Subcutaneous adipose tissue (tissue), 4 donors: ENCODE data around the gene DMPK. TPM values are rescaled to one million over a fixed set of nuclear protein-coding genes. Genes with fewer than 3 reads are reported as not detected.

Experiments used
- total RNA-seq, 4 donors: library from RNA; depleted of rRNA; stranded (reverse); fragments of >200 nt; gene quantifications; one replicate each; pipeline ENCODE4 v1.1.0, GENCODE V29; 2016
- TF ChIP-seq, protein P1 (sequence below): fragments of 450-650 bp; IDR thresholded peaks from one replicate; pipeline ENCODE4 v1.5.1; 2016; ENCODE audit warnings: low read depth, mild to moderate bottlenecking, control low read depth, antibody characterized with exemption, moderate library complexity

DMPK gene
- total RNA-seq, 4 donors from 2014 or later: 7.0 to 39.2 (median 18.6) TPM

DNA sequence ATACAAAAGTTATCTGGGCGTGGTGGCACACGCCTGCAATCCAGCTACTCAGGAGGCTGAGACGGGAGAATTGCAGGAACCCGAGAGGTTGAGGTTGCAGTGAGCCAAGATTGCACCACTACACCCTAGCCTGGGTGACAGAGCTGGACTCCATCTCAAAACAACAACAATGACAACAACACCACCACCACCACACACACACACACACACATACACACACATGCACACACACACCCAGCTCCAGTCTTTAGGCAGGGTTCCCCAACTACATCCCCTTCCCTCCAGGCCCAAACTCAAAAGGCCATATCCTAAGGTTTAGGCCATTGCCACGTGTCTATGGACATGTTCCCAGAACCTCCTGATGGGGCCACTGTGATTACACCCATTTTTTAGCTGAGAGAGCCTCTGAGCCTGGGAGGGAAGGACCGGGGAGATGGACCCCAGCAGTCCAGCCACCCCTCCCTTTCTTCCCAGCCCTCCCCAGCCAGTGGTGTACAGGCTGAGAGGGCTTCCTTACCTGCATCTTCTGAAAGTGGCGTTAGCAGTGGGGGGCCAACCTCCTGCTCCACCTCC, 19.4 kb upstream of the DMPK start:
- TF ChIP-seq, protein P1, sequence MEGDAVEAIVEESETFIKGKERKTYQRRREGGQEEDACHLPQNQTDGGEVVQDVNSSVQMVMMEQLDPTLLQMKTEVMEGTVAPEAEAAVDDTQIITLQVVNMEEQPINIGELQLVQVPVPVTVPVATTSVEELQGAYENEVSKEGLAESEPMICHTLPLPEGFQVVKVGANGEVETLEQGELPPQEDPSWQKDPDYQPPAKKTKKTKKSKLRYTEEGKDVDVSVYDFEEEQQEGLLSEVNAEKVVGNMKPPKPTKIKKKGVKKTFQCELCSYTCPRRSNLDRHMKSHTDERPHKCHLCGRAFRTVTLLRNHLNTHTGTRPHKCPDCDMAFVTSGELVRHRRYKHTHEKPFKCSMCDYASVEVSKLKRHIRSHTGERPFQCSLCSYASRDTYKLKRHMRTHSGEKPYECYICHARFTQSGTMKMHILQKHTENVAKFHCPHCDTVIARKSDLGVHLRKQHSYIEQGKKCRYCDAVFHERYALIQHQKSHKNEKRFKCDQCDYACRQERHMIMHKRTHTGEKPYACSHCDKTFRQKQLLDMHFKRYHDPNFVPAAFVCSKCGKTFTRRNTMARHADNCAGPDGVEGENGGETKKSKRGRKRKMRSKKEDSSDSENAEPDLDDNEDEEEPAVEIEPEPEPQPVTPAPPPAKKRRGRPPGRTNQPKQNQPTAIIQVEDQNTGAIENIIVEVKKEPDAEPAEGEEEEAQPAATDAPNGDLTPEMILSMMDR: no peak

DNA sequence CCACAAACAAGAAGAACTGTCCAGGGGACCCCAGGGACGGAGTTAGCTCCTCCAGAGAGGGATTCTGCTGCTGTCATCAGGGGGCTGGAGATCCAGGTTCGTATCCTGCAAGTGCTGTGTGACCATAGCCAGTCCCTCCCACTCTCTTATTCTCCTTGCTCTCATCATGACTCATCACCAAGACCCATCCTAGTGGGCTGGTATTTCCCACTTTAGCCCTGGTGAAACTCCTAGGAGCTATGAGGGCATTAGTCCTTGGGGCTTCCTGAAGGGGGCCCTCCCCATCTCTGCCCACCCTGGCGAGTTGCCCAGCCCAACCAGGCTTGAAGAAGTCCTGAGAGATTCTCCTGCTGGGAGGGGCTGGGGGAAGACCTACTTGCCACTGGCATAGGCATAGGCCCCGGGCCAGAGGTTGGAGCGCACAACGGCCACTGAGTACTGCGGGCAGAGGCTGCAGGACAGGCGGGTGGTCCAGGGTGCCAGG, 17.8 kb upstream of the DMPK start:
- TF ChIP-seq, protein P1: no peak

DNA sequence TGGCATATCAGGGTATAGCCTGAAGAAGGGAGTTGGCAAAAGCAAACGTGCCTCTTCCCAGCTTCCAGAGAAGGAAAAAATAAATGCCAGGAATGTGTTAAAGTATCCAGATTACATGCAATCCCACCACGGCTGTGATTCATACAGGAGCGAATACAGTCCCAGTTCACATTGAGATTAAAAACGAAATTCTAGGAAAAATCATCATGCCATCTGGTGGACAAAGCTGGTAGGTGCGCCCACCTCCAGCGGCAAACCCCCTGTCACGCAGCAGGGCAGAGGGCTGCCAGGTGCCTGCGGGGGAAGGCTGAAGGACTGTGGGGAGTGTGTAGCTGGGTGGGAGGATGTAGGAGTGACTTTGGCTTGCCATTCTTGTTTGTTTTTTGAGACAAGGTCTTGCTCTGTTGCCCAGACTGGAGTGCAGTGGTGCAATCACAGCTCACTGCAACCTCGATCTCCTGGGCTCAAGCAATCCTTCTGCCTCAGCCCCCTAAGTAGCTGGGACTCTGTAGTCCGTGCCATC, 16.8 kb upstream of the DMPK start:
- TF ChIP-seq, protein P1: no peak

DNA sequence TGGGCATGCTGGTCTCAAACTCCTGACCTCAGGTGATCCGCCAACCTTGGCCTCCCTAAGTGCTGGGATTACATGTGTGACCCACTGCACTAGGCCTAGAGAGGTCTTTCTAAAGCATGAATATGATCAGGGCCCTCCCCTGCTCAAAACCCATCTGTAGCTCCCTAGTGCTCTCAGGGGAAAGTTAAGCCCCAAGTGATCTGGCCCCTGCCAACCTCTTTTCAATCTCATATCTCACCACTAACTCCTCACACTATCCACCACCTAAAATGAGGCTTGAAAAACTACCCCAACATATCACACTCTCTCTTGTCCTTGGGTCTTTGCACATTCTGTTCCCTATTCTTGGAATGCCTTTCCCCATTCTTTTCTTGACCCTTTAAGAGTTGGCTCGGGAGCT, 12.3 kb upstream of the DMPK start:
- TF ChIP-seq, protein P1: no peak

DNA sequence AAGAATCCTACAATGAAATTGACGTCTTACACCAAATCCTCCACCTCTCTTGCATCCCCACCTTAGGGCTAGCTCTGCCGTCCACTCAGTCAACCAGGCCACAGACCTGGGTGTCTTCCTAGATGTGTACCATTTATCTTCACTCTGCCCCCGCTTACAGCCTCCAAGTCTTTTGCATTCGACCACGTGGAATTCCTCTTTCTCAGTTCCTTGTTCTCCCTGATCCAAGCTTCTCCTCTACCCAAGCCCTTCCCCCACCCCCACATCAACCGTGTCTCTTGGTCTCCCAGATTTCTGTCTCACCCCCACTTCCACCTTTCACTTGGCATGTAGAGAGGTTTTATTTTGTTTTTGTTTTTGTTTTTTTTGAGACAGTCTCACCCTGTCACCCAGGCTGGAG, 11.6 kb upstream of the DMPK start:
- TF ChIP-seq, protein P1: no peak

DNA sequence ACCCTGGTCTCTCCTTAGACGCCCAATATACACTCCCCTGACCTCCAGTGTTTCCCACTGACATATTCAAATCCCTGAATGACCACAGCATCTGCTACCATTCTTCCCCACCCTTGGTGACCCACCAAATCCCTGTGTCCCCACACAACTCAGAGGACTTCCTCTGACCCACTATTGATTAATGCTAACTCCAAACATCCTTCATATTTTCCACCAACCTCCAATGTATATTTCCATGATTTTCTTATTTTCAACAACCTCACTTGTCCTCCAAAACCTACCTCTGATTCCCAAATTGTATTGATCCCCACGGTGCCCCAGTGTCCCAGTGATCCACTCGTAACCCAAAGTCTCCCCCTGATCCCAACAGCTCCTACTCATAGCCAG, 10.9 kb upstream of the DMPK start:
- TF ChIP-seq, protein P1: no peak

DNA sequence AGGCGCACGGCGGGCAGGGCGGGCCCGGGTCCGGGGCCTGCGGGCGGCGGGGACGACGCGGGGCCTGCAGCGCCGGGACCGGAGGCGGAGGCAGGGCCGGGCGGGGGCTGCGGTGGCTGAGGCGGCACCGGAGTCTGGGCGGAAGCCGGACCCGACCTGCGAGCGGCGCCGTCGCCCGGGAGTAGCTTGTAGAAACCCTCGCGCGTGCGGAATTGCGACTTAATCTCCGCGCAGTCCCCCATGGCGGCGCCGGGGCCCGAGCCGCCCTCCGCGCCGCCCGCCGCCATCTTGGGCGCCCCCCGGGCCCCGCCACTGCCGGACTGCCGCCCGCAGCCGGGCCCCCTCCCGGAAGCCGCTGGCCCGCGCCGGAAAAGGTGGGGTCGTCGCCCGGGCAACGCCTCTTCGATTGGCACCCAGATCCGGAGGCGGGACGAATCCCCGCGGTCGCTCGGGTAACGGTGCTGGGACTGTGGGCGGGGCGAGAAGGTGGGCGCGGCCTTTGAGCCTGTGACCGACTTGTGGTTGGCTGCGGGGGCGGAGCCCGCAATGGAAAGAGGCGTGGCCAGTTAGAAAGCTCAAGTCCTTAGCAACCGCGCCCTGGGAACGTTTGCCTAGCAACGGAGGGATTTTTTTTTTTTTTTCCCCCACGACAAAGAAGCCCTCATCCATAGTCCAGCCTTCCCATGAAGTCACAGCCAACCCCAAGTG, 10.3 kb upstream of the DMPK start, which contains the start of gene DMWD:
Gene DMWD (minus strand): TSS at position 376 of the 708 bp plus-strand sequence. CDS start 89 bp downstream, at position 287.
- TF ChIP-seq, protein P1: no peak
